ENCODE results near the gene SIAH1. TPM values are rescaled to one million over a fixed set of nuclear protein-coding genes. Genes with fewer than 3 reads are reported as not detected.
A peak's percentile ranks its signal among the peaks of the same experiment; 100 is the strongest.

Gene SIAH1
- polyA plus RNA-seq, 3 donors from 2014 or later = 7.0 to 11.0 (median 8.6) TPM

DNA sequence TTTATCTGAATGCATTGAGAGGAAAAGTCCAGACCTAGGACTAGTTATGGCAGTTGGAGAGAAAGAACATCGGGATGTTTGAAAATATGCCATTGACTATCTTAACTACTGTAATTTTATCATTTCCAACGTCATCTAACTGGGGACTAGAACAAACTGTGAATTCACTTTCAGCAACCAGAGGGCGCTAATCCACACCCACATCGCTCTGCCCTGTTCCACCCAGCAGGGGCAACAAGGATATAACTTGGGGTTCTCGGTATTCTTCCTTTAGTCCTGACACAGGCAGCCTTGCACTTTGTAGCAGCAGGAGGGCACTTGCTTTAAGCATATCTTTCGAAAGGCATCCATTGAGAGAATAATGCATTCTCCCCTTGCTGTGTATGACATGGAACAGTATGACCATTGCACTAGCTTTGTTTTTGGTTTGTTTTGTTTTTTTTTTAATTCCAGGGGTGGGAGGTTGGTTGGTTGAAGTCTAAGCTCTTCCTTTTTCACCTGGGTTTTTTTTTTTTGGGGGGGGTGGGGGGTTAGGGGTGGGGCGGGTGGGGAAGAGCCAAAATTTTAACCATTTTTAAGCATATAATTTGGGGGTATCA is 31.5 kb downstream of the SIAH1 start:
- no peak overlapping the region for H3K4me3 Mint-ChIP-seq
- peak; percentile 63 to 72 (median 66) for DNase-seq
- peak overlapping the region in 5 of 6 donors; percentile 23 to 79 (median 64) for H3K27ac Mint-ChIP-seq
- H3K27me3 Mint-ChIP-seq (ENCODE audit: low read depth in 3 of 3) = no peaks in the 10 kb centered on the region
- peaks cover 5 to 21% (median 6%) of the 10 kb centered on the region in 3 donors for H3K36me3 Mint-ChIP-seq
- H3K9me3 Mint-ChIP-seq = no peaks in the 10 kb centered on the region
- H3K4me1 Mint-ChIP-seq = peaks cover 7 to 14% of the 10 kb centered on the region in 2 donors

DNA sequence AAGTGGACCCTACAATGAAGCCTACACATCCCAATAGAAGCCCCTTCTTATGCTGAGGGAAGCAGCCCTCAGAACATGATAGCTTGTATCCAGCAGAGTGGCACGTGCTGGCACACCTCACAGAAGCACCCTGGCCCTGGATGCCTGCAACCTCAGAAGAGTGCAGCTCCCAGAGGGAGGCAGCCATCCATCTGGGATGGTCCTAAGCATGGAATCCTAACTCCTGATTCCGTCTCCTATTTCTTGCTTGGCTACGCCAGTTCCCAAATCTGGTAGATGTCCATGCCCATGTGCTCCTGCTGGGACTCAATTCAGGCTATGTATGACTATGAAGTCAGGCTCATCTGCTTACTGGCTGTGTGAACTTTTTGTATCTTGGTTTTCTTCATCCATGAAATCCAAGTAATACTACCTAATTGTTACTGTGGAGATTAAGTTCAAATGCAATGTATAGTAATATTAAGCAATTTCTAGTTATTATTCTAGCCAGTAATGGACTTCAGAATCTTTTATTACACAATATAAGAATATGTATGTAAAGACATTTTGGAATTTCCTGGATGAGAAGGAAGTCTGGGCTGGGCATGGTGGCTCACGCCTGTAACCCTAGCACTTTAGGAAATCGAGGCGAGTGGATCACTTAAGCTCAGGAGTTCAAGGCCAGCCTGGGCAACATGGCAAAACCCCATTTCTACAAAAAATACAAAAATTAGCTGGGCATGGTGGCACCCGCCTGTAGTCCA is 32.4 kb downstream of the SIAH1 start:
- Mint-ChIP-seq H3K4me1 (peaks cover 7 to 14% of the 10 kb centered on the region in 2 donors), H3K27me3 (ENCODE audit: low read depth in 3 of 3) (no peaks in the 10 kb centered on the region), H3K36me3 (peaks cover 5 to 22% (median 6%) of the 10 kb centered on the region in 3 donors), H3K9me3 (no peaks in the 10 kb centered on the region), H3K4me3 (no peak overlapping the region), H3K27ac (peak overlapping the region in 1 of 6 donors; percentile 48)
- no peak for DNase-seq

DNA sequence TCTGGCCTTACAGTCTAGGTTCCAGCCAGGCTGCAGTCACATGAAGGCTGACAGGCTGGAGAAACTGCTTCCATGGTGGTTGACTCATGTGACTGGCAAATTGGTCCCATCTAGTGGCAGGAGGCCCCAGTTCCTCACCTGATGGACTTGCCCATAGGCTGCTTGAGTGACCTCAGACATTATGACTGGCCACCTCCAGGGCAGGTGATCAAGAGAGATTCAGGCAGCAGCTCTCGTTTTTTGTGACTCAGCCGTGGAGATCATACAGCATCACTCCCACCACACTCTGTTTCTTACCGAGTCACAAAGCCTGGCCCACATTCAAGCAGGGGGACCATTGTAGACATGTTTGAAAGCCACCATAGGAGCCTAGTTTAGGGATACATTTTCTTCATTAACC is 34.5 kb downstream of the SIAH1 start:
- no peaks in the 10 kb centered on the region for H3K27me3 Mint-ChIP-seq (ENCODE audit: low read depth in 3 of 3)
- no peak for DNase-seq
- no peak overlapping the region for H3K4me3 Mint-ChIP-seq
- H3K9me3 Mint-ChIP-seq = no peaks in the 10 kb centered on the region
- H3K36me3 Mint-ChIP-seq = peaks cover 5 to 22% (median 6%) of the 10 kb centered on the region in 3 donors
- peak overlapping the region in 2 of 6 donors; percentile 1 to 49 for H3K27ac Mint-ChIP-seq
- peaks cover 6 to 19% of the 10 kb centered on the region in 2 donors for H3K4me1 Mint-ChIP-seq

DNA sequence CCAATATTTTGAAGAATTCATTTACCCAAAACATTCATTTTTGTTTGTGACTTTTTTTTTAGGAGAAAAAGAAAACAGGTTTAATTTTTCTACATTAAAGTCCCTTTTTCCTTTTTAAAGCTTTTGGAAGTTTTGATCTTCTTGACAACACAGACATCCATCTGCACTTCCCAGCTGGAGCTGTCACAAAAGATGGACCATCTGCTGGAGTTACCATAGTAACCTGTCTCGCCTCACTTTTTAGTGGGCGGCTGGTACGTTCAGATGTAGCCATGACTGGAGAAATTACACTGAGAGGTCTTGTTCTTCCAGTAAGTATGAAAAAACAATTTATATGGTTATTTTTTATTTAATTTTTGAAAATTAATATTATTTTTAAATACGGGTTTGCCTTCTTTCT is 37.2 kb downstream of the SIAH1 start:
- H3K27me3 Mint-ChIP-seq (ENCODE audit: low read depth in 3 of 3) = no peaks in the 10 kb centered on the region
- H3K9me3 Mint-ChIP-seq = no peaks in the 10 kb centered on the region
- peaks cover 2 to 28% (median 3%) of the 10 kb centered on the region in 3 donors for H3K36me3 Mint-ChIP-seq

DNA sequence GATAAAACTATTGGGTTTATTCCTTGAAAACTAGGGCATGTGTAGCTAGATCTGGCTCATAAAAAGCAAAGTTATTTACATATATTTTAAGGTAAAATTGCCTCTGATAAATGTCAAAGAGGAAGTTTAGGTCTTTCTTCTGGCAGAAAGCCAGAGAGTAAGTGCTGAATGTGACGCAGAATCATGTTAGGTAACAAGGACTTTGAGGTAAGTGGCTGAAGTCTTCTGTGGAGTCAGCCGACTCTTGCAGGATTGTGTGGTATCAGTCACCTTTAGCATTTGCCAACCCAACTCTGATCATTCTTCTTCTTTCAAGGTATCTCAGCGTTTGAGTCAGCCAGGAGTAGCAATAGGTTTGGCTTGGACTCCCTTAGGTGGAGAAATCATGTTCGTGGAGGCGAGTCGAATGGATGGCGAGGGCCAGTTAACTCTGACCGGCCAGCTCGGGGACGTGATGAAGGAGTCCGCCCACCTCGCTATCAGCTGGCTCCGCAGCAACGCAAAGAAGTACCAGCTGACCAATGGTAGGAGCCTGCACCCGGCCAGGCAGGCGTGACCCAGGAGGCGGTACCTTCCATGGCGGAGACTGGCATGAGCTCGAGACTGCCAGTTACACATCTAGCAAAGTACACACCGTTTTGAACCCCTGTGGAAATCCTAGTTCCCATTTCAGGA is 37.9 kb downstream of the SIAH1 start:
- no peak overlapping the region for H3K27ac Mint-ChIP-seq

More for the DNA sequence above, 37.2 kb downstream of the SIAH1 start:
- no peak overlapping the region for H3K4me3 Mint-ChIP-seq
- H3K4me1 Mint-ChIP-seq = peaks cover 0 to 6% of the 10 kb centered on the region in 2 donors
- H3K27ac Mint-ChIP-seq = no peak overlapping the region
- no peak for DNase-seq

DNA sequence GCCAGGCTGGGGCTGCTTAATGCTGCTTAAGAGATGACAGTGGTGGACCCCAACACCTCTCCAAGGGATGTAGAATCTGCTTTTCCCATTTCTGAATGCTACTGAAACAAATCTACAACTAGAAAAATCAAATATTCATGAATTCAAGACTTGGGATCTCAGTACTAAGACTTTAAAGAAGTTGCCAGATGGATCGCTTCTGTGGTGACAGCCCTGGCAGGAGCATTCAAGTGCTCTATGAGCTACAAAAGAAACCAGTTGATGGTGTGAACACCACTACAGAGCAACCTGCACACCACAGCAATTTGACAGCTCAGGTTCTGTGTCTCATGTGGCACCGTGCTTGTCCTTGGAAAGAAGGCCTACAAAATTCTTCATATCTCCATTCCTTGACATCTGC is 42.6 kb downstream of the SIAH1 start:
- Mint-ChIP-seq H3K36me3 (peaks cover 4 to 22% (median 15%) of the 10 kb centered on the region in 3 donors), H3K4me1 (peaks cover 0 to 6% of the 10 kb centered on the region in 2 donors), H3K9me3 (no peaks in the 10 kb centered on the region), H3K27me3 (ENCODE audit: low read depth in 3 of 3) (peaks cover 0 to 1% (median 0%) of the 10 kb centered on the region in 3 donors), H3K4me3 (no peak overlapping the region), H3K27ac (no peak overlapping the region)
- DNase-seq = no peak

More for the DNA sequence above, 37.9 kb downstream of the SIAH1 start:
- H3K36me3 Mint-ChIP-seq = peaks cover 0 to 25% (median 4%) of the 10 kb centered on the region in 3 donors
- H3K4me1 Mint-ChIP-seq = peaks cover 0 to 6% of the 10 kb centered on the region in 2 donors
- H3K9me3 Mint-ChIP-seq = no peaks in the 10 kb centered on the region
- no peak overlapping the region for H3K4me3 Mint-ChIP-seq
- no peak for DNase-seq
- no peaks in the 10 kb centered on the region for H3K27me3 Mint-ChIP-seq (ENCODE audit: low read depth in 3 of 3)

DNA sequence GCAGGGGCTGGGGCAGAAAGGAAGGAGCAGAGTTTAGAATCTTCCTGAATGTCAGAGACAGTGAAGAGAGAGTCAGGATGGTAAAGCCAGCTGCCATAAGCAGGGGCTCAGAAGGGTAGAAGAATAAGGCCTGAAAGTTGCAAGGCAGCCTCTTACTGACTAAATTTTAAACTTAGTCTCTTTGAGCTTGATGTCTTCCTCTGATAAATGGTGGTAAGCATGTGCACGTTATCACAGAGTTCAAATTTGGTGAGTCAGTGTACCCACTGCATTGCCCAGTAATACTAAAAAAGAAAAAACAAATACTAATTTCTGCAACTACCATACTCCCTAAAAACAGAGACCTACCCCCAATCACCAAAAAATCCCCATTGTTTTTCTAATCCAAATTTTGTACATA is 45.2 kb downstream of the SIAH1 start:
- peaks cover 4 to 43% (median 23%) of the 10 kb centered on the region in 3 donors for H3K36me3 Mint-ChIP-seq
- no peaks in the 10 kb centered on the region for H3K9me3 Mint-ChIP-seq
- no peak overlapping the region for H3K4me3 Mint-ChIP-seq
- no peak for DNase-seq
- peaks cover 0 to 3% (median 0%) of the 10 kb centered on the region in 3 donors for H3K27me3 Mint-ChIP-seq (ENCODE audit: low read depth in 3 of 3)
- no peaks in the 10 kb centered on the region for H3K4me1 Mint-ChIP-seq
- H3K27ac Mint-ChIP-seq = peak overlapping the region in 4 of 6 donors; percentile 9 to 45 (median 30)

DNA sequence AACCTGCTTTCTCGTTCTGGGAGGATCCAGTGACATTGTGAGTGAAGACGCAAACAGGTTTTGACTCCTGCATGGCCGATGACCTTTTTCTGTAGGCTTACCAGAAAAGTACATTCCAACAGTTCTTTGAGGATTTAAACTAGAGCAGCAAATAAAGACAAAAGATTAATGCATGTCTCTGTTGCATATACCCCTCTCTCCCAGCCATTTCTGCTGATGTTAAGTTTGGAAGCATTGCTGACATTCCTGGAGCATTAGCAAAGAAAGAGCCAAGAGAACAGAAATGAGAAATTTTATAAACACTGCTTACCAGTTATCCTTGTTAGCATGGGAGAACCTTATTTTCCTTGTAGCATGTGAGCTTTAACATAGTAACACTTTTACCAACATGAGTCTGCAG is 49.3 kb downstream of the SIAH1 start:
- no peak overlapping the region for H3K4me3 Mint-ChIP-seq
- H3K4me1 Mint-ChIP-seq = peaks cover 3% of the 10 kb centered on the region in 2 donors
- no peaks in the 10 kb centered on the region for H3K9me3 Mint-ChIP-seq
- no peak overlapping the region for H3K27ac Mint-ChIP-seq
- H3K36me3 Mint-ChIP-seq = peaks cover 8 to 51% (median 24%) of the 10 kb centered on the region in 3 donors
- no peak for DNase-seq
- peaks cover 0 to 3% (median 2%) of the 10 kb centered on the region in 3 donors for H3K27me3 Mint-ChIP-seq (ENCODE audit: low read depth in 3 of 3)

DNA sequence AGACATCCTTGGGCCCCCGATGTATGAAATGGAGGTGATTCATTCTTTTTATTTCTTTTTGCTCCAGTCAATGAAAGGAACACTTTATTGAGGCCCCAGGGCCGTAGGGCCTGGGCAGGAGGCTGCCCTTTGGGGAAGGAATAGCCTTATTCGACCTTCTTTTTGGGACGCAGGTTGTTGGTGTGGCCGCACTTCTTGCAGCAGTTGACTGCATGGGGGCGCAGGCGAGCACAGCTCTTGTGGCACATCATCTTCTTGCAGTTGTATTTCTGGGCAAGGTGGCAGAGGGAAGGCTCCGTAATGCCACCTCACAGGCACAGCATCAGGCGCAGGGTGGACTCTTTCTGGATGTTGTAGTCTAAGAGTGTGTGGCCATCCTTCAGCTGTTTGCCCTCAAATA is 50.9 kb downstream of the SIAH1 start:
- DNase-seq = no peak
- Mint-ChIP-seq H3K4me1 (peaks cover 8 to 11% of the 10 kb centered on the region in 2 donors), H3K9me3 (no peaks in the 10 kb centered on the region)

DNA sequence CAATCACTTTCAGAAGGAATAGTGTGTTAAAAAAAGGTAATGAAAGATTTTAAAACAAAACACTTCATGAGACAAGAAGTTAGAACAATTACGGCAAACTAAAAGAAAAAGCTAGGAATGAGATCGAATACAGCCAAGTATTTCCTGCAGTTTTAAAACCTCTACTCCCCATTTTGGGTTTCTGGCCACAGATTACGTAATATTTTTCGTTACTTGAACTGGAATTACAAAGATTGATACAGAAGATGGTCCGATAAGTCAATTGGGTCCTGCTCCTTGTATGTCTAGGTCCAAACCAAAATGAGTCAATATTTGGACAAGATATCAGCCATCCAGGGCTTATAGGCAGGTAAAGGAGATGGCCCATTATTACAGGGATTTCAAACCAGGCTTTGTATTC is 52.2 kb downstream of the SIAH1 start:
- Mint-ChIP-seq H3K4me3 (no peak overlapping the region), H3K9me3 (no peaks in the 10 kb centered on the region), H3K27ac (no peak overlapping the region), H3K27me3 (ENCODE audit: low read depth in 3 of 3) (peaks cover 0 to 2% (median 2%) of the 10 kb centered on the region in 3 donors), H3K36me3 (peaks cover 8 to 41% (median 13%) of the 10 kb centered on the region in 3 donors), H3K4me1 (peaks cover 8 to 11% of the 10 kb centered on the region in 2 donors)
- DNase-seq = no peak

More for the DNA sequence above, 50.9 kb downstream of the SIAH1 start:
- Mint-ChIP-seq H3K27ac (no peak overlapping the region), H3K27me3 (ENCODE audit: low read depth in 3 of 3) (peaks cover 0 to 3% (median 2%) of the 10 kb centered on the region in 3 donors), H3K36me3 (peaks cover 8 to 49% (median 18%) of the 10 kb centered on the region in 3 donors), H3K4me3 (no peak overlapping the region)

DNA sequence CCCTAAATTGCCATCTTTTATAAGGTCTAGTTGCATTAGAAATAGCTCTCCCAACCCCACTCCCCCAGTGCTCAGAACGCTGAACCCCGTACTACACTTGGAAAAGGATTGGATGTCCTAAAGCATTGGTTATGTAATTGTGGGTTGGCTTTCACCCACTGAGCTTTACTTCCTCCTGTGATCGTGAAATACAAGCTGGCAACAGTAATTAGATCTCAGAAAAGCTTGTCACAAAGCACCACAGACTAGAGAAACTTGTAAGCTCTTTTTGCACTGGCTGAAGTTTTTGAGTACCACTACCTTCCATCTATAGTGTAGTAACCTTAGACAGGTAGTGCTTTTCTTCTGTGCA is 54.4 kb downstream of the SIAH1 start:
- H3K4me3 Mint-ChIP-seq = no peak overlapping the region
- H3K27me3 Mint-ChIP-seq (ENCODE audit: low read depth in 3 of 3) = peaks cover 0 to 2% (median 0%) of the 10 kb centered on the region in 3 donors
- H3K9me3 Mint-ChIP-seq = no peaks in the 10 kb centered on the region
- DNase-seq = no peak
- H3K27ac Mint-ChIP-seq = no peak overlapping the region
- H3K36me3 Mint-ChIP-seq = peaks cover 8 to 26% (median 8%) of the 10 kb centered on the region in 3 donors
- H3K4me1 Mint-ChIP-seq = peaks cover 8 to 11% of the 10 kb centered on the region in 2 donors

DNA sequence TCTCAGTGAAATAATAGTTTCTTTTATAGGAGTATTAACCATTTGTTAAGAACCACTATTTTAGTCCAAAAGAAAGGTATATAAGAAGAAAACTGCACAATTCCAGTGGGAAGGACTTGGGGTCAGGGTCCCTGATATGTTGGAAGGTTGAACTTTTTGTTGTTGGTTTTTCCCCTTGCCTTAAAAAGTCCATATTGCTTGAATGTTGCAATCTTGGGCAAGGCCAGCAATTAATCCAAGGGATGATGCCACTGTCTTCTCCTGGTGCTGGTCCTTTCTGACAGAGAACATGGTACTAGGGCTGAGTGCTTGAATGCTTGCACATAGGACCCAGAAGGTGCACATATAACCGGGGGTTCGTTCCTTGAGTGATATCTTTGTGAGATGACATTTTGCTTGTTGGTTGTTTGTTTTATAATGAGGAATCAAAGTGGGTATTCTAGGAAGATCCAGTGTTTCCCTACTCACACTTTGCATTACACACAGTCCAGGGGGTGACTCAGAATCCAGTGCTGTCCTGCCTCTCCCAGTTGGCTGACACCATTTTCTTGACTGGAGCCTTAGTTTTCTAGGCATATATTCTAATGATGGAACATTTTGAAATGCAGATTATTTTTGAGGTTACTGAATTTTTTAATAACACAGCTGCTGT is 54.9 kb downstream of the SIAH1 start:
- DNase-seq = no peak
- Mint-ChIP-seq H3K27me3 (ENCODE audit: low read depth in 3 of 3) (peaks cover 0 to 2% (median 0%) of the 10 kb centered on the region in 3 donors), H3K4me1 (peaks cover 8 to 11% of the 10 kb centered on the region in 2 donors), H3K36me3 (peaks cover 7 to 23% (median 8%) of the 10 kb centered on the region in 3 donors), H3K4me3 (no peak overlapping the region), H3K9me3 (no peaks in the 10 kb centered on the region), H3K27ac (no peak overlapping the region)

DNA sequence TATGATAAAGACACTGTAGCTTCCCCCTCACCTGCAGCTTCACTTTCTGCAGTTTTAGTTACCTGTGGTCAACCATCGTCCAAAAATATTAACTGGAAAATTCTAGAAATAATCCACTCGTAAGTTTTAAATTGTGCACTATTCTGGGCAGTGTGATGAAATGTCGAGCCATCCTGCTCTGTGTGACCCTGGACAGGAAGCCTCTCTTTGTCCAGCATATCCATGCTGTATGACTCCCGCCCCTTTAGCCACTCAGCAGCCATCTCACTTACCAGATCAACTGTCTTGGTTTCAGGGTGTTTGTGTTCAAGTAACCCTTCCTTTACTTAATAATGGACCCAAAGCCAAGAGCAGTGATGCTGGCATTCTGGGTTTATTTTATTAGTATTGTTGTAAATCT is 56.1 kb downstream of the SIAH1 start:
- peaks cover 3 to 17% (median 11%) of the 10 kb centered on the region in 3 donors for H3K36me3 Mint-ChIP-seq
- peaks cover 8 to 11% of the 10 kb centered on the region in 2 donors for H3K4me1 Mint-ChIP-seq
- H3K4me3 Mint-ChIP-seq = no peak overlapping the region
- no peak for DNase-seq
- H3K27me3 Mint-ChIP-seq (ENCODE audit: low read depth in 3 of 3) = peaks cover 0 to 2% (median 0%) of the 10 kb centered on the region in 3 donors
- no peak overlapping the region for H3K27ac Mint-ChIP-seq
- H3K9me3 Mint-ChIP-seq = no peaks in the 10 kb centered on the region
